Fibroblast of villous mesenchyme (primary cell): ENCODE measurements around the gene SLC43A1. TPM values are rescaled to one million over a fixed set of nuclear protein-coding genes. Genes with fewer than 3 reads are reported as not detected.
"Not testable (repeated sequence)": the region's sequence is repeated elsewhere in the genome, so short reads cannot be mapped to it uniquely, and the experiment has no call there.

Experiments used
- DNase-seq: peaks from one replicate; pipeline ENCODE4 v3.0.0-alpha.2; 2010; ENCODE audit warnings: low read depth
- H3K4me3 ChIP-seq: 2 replicates; pipeline ENCODE4 v1.5.1; 2011; ENCODE audit warnings: low read depth, mild to moderate bottlenecking, low read length
- total RNA-seq: library from RNA; depleted of rRNA; stranded (reverse); fragments of >200 nt; gene quantifications from 2 replicates; pipeline ENCODE4 v1.2.3, GENCODE V29; 2012
- TF ChIP-seq, protein P1 (sequence below): IDR thresholded peaks from 2 replicates; pipeline ENCODE4 v1.5.1; 2012; ENCODE audit warnings: low read depth, mild to moderate bottlenecking, low read length; ENCODE audit not compliant: insufficient read depth

The SLC43A1 gene
- total RNA-seq, 1 donor = 6.0 TPM

DNA sequence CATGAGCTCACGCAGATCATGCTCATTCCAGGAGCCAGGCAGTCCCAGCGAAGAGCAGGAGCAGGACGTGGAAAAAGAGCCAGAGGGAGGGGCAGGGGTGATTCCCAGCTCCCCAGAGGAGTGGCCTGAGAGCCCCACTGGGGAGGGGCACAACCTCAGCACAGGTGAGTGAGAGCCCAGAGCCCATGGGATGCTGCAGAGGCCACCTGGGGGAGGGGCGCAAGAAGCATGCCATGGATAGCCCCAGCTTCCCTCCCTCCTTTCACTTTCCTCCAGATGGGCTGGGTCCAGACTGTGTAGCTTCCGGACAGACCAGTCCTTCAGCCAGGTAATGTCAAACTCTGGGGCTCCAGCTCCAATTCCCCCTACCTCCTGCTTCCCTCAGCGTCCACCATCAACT lies 28.1 kb upstream of the SLC43A1 start:
- TF ChIP-seq, protein P1, sequence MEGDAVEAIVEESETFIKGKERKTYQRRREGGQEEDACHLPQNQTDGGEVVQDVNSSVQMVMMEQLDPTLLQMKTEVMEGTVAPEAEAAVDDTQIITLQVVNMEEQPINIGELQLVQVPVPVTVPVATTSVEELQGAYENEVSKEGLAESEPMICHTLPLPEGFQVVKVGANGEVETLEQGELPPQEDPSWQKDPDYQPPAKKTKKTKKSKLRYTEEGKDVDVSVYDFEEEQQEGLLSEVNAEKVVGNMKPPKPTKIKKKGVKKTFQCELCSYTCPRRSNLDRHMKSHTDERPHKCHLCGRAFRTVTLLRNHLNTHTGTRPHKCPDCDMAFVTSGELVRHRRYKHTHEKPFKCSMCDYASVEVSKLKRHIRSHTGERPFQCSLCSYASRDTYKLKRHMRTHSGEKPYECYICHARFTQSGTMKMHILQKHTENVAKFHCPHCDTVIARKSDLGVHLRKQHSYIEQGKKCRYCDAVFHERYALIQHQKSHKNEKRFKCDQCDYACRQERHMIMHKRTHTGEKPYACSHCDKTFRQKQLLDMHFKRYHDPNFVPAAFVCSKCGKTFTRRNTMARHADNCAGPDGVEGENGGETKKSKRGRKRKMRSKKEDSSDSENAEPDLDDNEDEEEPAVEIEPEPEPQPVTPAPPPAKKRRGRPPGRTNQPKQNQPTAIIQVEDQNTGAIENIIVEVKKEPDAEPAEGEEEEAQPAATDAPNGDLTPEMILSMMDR = no peak
- no peak overlapping the region for H3K4me3 ChIP-seq
- no peak for DNase-seq

GRCh38 chr11:57542582-57542981 lies 27.1 kb upstream of the SLC43A1 start:
- no peak overlapping the region for H3K4me3 ChIP-seq
- TF ChIP-seq, protein P1 = no peak
- DNase-seq = no peak

DNA sequence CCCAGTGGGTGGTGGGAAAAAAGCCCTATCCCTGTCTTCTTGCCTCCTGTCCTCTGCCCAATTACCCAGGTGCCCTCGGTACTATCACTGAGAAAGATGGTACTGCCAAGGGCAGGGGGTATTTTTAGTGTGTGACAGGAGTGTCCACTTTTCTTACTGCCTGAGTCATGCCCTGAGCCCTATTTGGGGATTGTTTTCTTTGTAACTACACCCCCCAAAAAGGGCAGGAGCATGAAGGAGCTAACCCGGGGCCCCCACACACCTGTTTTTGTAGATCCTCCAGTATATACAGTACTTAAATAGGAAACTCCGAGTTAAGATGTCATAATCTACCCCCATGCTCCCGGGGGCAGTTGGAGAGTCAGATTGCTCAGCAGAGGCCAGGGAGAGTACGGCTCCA lies 25.7 kb upstream of the SLC43A1 start:
- H3K4me3 ChIP-seq = no peak overlapping the region
- TF ChIP-seq, protein P1 = no peak
- no peak for DNase-seq

- TF ChIP-seq, protein P1 = no peak
- no peak for DNase-seq
These were observed 23.8 kb upstream of the SLC43A1 start for GRCh38 chr11:57539342-57539741.

DNA sequence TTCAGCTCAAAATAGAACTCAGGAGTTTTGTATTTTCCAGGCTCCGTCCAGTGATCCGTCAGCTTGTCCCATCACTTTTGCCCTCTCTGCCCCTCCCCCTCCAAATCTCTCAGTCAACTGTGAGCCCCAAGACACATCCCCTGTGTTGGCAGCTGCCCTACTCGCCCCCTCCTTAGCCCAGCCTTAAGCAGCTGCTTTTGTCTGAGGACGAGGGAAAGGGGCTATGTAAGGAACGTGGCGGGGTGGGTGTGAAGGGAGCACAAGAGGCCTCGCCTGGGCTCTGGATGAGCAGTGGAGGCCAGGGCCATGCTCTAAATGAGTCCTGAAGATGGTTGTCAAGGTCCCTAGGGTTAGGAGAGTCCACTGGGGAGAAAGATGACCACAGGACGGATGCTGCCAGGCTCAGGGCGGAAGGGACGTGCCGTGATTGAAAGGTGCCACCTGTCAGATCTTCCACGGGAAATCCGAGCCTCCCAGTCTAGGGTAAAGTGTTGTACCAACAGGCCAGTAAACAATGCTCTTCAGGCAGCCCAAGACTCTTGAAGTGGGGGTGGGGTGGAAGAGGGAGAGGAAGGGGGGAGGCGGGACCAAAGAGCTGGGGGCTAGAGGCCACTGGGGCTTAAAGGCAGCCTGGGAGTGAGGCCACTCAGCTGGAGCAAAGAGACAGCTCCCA lies 21.6 kb upstream of the SLC43A1 start, which contains the start of gene SMTNL1:
Gene SMTNL1 (plus strand): TSS at position 649 of the 673 bp plus-strand sequence. CDS start 5,048 bp downstream, outside the sequence.
- no peak within 1 kb of the TSS for H3K4me3 ChIP-seq
- TF ChIP-seq, protein P1 = no peak
- DNase-seq = no peak

More at GRCh38 chr11:57539342-57539741, 23.8 kb upstream of the SLC43A1 start:
- H3K4me3 ChIP-seq = no peak overlapping the region

DNA sequence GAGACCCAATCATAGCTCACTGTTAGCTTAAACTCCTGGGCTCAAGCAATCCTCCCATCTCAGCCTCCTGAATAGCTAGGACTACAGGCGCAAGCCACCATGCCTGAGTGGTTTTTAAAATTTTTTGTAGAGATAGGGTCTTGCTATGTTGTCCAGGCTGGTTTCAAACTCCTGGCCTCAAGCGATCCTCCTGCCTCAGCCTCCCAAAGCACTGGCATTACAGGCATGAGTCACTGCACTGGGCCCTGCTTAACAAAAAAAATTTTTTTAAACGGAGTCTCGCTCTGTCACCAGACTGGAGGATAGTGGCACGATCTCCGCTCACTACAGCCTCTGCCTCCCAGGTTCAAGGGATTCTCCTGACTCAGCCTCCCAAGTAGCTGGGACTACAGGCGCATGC lies 18.9 kb upstream of the SLC43A1 start:
- DNase-seq, H3K4me3 ChIP-seq: not testable (repeated sequence)

DNA sequence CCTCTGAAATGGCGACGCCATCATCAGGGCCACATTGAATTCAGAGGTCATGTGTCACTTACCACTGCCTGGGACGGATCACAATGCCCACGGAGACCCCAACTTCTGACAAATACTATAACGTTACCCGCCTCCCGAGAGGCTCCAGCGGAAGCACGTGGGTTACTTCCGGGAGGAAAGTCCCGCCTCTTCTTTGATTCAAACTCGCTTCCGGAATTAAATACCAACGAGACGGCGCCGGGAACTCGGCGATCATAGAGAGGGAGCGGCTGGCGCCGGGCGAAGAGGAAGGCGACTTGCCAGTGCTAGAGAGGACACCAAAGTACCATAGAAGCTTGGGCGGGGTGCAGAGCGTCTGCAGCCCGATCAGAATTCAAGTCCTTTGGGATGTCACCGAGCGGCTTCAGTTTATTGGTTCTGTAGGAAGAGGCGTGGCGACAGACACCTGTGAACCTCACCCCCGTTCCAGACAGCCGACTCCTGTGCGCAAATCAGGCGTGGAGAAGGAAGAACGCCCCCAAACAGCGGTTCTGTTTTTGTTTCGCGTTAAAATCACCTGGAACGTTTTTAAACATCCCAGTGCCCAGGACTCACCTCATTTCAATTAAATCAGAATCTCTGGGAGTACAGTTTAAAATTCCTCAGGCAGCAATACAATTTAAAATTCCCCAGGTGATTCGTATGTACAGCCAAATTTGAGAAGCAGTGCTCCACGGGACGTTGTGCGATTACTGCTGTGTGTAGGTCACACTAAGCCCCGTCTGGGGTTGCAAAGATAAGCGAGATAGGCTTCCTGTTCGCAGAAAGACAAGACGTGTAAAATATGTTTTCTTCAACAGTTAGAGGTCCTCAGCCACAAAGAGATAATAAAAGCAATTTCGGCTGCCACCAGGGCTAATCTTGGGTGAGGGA lies 15.3 kb upstream of the SLC43A1 start, which contains the start of gene TIMM10:
Gene TIMM10 (minus strand): TSS at position 159 of the 912 bp plus-strand sequence. CDS start 565 bp downstream, outside the sequence.
- peak; percentile 95 for DNase-seq
- TF ChIP-seq, protein P1 = no peak
- H3K4me3 ChIP-seq = peak within 1 kb of the TSS; percentile 74
